MG63 (cell line): ENCODE data around the gene NKX2-3. TPM values are rescaled to one million over a fixed set of nuclear protein-coding genes. Genes with fewer than 3 reads are reported as not detected.

Source experiments
- DNase-seq: peaks from one replicate; pipeline ENCODE4 v3.0.0-alpha.2; 2020
- H3K27me3 ChIP-seq: fragments of 250-450 bp; sonication (Bioruptor Pico); 2 replicates; pipeline ENCODE4 v1.5.1; 2020; ENCODE audit warnings: mild to moderate bottlenecking, moderate library complexity
- H3K36me3 ChIP-seq: fragments of 250-450 bp; sonication (Bioruptor Pico); 2 replicates; pipeline ENCODE4 v1.5.1; 2020; ENCODE audit warnings: mild to moderate bottlenecking, moderate library complexity
- H3K4me3 ChIP-seq: fragments of 250-450 bp; sonication (Bioruptor Pico); 2 replicates; pipeline ENCODE4 v1.5.1; 2020; ENCODE audit warnings: mild to moderate bottlenecking, moderate library complexity
- H3K9me3 ChIP-seq: fragments of 250-450 bp; sonication (Bioruptor Pico); 2 replicates; pipeline ENCODE4 v1.5.1; 2020; ENCODE audit warnings: mild to moderate bottlenecking, moderate library complexity
- total RNA-seq: library from RNA; depleted of rRNA; stranded (reverse); fragments of >200 nt; shearing (Covaris generic); gene quantifications from 2 replicates; pipeline ENCODE4 v1.2.3, GENCODE V29; 2014; ENCODE audit warnings: low replicate concordance

The NKX2-3 gene
- total RNA-seq, 1 experiment from 2014 or later = 0.46 TPM

DNA sequence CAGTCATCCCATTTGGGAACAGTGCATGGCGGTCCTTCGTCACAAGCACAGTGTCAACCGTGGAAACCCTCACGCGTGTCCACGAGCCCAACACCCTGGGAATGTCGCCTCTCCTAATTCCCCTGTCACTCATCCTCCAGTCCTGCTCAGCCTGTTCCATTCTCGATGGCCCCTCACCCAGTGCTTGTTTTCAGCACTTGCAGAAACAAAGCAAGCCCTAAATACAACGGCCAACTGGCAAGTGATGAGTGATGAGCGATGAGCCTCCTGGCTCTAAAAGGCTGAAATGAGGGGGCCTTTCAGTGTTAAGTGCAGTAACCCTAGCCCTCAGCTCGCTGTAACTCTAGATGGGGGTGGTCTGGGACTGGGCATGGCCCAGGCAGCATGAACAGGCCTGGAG is 22.6 kb downstream of the NKX2-3 start:
- DNase-seq = no peak
- H3K36me3 ChIP-seq = no peaks in the 10 kb centered on the region
- no peak overlapping the region for H3K4me3 ChIP-seq
- H3K9me3 ChIP-seq = no peaks in the 10 kb centered on the region
- no peaks in the 10 kb centered on the region for H3K27me3 ChIP-seq

DNA sequence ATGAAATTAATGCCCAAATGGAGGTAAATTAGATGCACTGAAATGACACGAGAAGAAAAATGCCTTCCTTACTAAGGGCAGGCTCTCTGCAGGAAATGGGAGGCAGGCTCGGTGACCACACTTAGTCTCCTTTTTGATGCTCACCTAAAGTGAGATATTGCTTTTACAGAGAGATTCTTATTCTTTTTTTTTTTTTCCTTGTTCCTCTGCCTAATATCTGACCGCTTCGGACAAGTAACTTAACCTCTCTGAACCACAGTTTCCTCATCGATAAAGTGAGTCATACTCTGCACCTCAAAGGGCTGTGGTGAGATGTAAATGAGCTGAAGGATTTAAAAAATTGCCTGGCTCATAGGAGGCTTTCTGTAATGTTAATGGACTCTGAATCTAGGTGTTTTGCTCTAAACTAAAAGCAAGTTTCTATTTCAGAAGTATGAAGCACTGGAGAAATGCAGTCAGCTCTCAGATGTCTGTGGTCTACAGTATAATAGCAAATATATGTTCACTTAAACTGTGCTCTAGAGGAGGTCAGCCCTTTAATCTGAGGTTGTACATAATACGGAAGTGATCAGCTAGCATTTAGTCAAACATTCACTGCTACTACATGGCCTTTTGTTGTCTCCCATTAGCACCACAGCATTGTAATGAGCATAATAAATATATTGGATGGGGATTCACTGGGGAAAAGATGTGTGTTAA is 23.2 kb downstream of the NKX2-3 start:
- no peak for DNase-seq
- H3K36me3 ChIP-seq = no peaks in the 10 kb centered on the region
- no peaks in the 10 kb centered on the region for H3K27me3 ChIP-seq
- no peaks in the 10 kb centered on the region for H3K9me3 ChIP-seq
- H3K4me3 ChIP-seq = no peak overlapping the region

GRCh38 chr10:99557044-99557443 is 24.3 kb downstream of the NKX2-3 start:
- H3K36me3 ChIP-seq = no peaks in the 10 kb centered on the region
- no peaks in the 10 kb centered on the region for H3K9me3 ChIP-seq
- H3K27me3 ChIP-seq = no peaks in the 10 kb centered on the region
- DNase-seq = no peak
- no peak overlapping the region for H3K4me3 ChIP-seq

GRCh38 chr10:99558708-99559107 is 26.0 kb downstream of the NKX2-3 start:
- DNase-seq = no peak
- Histone ChIP-seq H3K36me3 (no peaks in the 10 kb centered on the region), H3K4me3 (no peak overlapping the region), H3K9me3 (no peaks in the 10 kb centered on the region), H3K27me3 (no peaks in the 10 kb centered on the region)

GRCh38 chr10:99560277-99561126 is 27.8 kb downstream of the NKX2-3 start:
- Histone ChIP-seq H3K9me3 (no peaks in the 10 kb centered on the region), H3K27me3 (no peaks in the 10 kb centered on the region), H3K4me3 (no peak overlapping the region), H3K36me3 (no peaks in the 10 kb centered on the region)
- DNase-seq = peak; percentile 35

DNA sequence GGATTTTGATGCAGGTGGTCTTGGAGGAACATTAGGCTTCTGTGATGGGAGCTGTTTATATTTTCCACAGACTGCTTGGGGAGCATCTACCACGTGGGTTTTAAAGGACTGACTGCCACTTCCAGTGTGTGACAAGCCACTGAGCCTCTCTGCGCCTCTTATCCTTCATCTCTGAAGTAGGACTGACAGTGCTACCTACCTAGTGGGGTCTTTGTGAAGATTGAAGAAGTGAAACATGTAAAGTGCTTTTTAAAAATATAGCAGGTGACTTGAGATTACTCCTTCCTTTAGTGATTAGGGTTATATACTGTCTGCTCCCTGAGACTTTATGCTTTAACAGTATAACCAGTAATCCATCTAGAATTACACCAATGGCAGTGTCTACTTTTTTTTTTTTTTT is 29.9 kb downstream of the NKX2-3 start:
- no peaks in the 10 kb centered on the region for H3K9me3 ChIP-seq
- H3K4me3 ChIP-seq = no peak overlapping the region
- H3K27me3 ChIP-seq = no peaks in the 10 kb centered on the region
- H3K36me3 ChIP-seq = no peaks in the 10 kb centered on the region
- no peak for DNase-seq

GRCh38 chr10:99564361-99564760 is 31.6 kb downstream of the NKX2-3 start:
- H3K4me3 ChIP-seq = no peak overlapping the region
- no peaks in the 10 kb centered on the region for H3K36me3 ChIP-seq
- DNase-seq = no peak
- H3K9me3 ChIP-seq = no peaks in the 10 kb centered on the region
- H3K27me3 ChIP-seq = no peaks in the 10 kb centered on the region

- H3K9me3 ChIP-seq = no peaks in the 10 kb centered on the region
- H3K27me3 ChIP-seq = no peaks in the 10 kb centered on the region
- DNase-seq = no peak
- H3K4me3 ChIP-seq = no peak overlapping the region
- H3K36me3 ChIP-seq = no peaks in the 10 kb centered on the region
Observed at GRCh38 chr10:99565166-99565565, 32.4 kb downstream of the NKX2-3 start.

- Histone ChIP-seq H3K36me3 (no peaks in the 10 kb centered on the region), H3K27me3 (no peaks in the 10 kb centered on the region), H3K4me3 (no peak overlapping the region), H3K9me3 (no peaks in the 10 kb centered on the region)
- no peak for DNase-seq
Observed at GRCh38 chr10:99569253-99569939, 36.7 kb downstream of the NKX2-3 start.

DNA sequence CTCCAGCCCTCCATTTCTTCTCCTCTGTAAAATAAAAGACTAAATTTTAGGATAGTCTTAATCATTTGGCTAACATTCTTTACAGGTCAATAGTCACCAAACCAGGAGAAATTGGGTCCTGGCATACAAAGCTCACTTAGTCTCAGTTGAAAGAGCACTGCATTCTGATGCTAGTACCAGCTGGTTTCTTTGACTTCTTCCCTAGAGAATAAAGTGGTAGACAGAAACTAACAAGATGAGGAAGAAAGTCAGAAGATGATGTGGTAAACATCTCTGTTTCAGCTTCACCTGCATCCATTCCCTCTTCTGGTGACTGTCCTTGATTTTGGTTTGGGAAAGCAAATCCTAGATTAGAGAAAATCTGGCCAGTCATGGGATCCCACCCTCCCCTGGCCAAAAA is 37.2 kb downstream of the NKX2-3 start:
- DNase-seq = no peak
- no peaks in the 10 kb centered on the region for H3K9me3 ChIP-seq
- no peak overlapping the region for H3K4me3 ChIP-seq
- no peaks in the 10 kb centered on the region for H3K27me3 ChIP-seq
- no peaks in the 10 kb centered on the region for H3K36me3 ChIP-seq

DNA sequence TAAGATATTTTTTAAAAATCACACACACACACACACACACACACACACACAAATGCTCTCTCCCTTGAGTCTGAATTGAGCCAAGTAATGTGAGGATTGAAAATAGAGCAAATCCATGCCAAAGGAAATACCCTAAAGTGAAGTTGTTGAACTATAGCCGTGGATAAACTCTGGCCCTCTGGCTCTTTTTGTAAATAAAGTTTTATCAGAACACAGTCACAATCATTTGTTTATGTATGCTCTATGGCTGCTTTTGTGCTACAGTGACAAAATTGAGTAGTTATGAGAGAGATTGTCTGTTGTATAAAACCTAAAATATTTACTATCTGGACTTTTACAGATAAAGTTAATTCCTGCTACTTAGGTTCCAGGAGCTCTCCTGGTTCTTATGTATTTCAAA is 39.1 kb downstream of the NKX2-3 start:
- H3K27me3 ChIP-seq = no peaks in the 10 kb centered on the region
- no peaks in the 10 kb centered on the region for H3K9me3 ChIP-seq
- DNase-seq = no peak

GRCh38 chr10:99573790-99574189 is 41.0 kb downstream of the NKX2-3 start:
- H3K27me3 ChIP-seq = no peaks in the 10 kb centered on the region
- H3K9me3 ChIP-seq = no peaks in the 10 kb centered on the region
- no peak overlapping the region for H3K4me3 ChIP-seq
- H3K36me3 ChIP-seq = no peaks in the 10 kb centered on the region
- DNase-seq = no peak

More for the DNA sequence above, 39.1 kb downstream of the NKX2-3 start:
- Histone ChIP-seq H3K4me3 (no peak overlapping the region), H3K36me3 (no peaks in the 10 kb centered on the region)

GRCh38 chr10:99579971-99580370 is 47.2 kb downstream of the NKX2-3 start:
- no peak for DNase-seq
- H3K9me3 ChIP-seq = no peaks in the 10 kb centered on the region
- H3K4me3 ChIP-seq = no peak overlapping the region
- no peaks in the 10 kb centered on the region for H3K27me3 ChIP-seq
- no peaks in the 10 kb centered on the region for H3K36me3 ChIP-seq

GRCh38 chr10:99582255-99582770 is 49.6 kb downstream of the NKX2-3 start:
- DNase-seq = no peak
- H3K4me3 ChIP-seq = no peak overlapping the region

DNA sequence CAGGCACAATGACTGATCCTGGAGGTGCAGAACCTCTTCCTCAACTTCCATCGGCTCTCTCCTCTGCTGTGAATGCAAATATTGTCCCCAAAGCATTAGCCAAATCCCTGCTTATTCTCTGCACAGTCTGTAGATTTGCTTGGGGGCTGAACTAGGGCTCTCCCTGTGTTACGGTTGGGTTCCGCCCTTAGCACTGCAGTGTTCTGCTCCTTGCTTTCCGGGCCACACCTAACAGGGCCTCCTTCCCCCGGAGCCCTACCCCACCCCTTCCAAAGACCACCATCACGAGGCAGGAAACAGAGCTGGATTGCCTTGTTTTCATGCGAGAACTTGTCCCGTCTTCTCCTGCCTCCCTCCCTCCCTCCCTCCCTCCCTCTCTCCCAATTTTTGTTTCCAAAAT is 50.9 kb downstream of the NKX2-3 start:
- H3K4me3 ChIP-seq = no peak overlapping the region
- no peaks in the 10 kb centered on the region for H3K9me3 ChIP-seq
- DNase-seq = no peak
- H3K27me3 ChIP-seq = no peaks in the 10 kb centered on the region
- no peaks in the 10 kb centered on the region for H3K36me3 ChIP-seq

More at GRCh38 chr10:99582255-99582770, 49.6 kb downstream of the NKX2-3 start:
- H3K9me3 ChIP-seq = no peaks in the 10 kb centered on the region
- H3K36me3 ChIP-seq = no peaks in the 10 kb centered on the region
- no peaks in the 10 kb centered on the region for H3K27me3 ChIP-seq
